GM12878 (cell line): ENCODE results near the gene GUK1. TPM values are rescaled to one million over a fixed set of nuclear protein-coding genes. Genes with fewer than 3 reads are reported as not detected.

Experiments
- ATAC-seq: fragments of 200-7000 bp; cut with Tn5 transposase; 3 replicates; pipeline ENCODE4 v1.9.1; 2020; ENCODE audit warnings: mild to moderate bottlenecking, moderate library complexity
- BruUV-seq: library from RNA; stranded (reverse); fragments of 400-500 nt; replicated peaks from 2 replicates; lab custom pipeline; 2021; lab: Mats Ljungman, UMichigan
- CTCF ChIA-PET: fragments of 300-600 bp; sonication (Branson Sonifier 250); formaldehyde crosslinking; extraction: SDS; loops from one replicate; lab custom pipeline; 2021; ENCODE audit warnings: inconsistent platforms; lab: Yijun Ruan, JAX
- POLR2A ChIA-PET: fragments of 350-600 bp; formaldehyde crosslinking; extraction: SDS; loops from one replicate; lab custom pipeline; 2021; ENCODE audit warnings: inconsistent platforms; lab: Charles Lee
- RAD21 ChIA-PET: fragments of 300-600 bp; sonication (Branson Sonifier 250); formaldehyde crosslinking; loops from one replicate; lab custom pipeline; 2023; ENCODE audit warnings: antibody characterized with exemption; ENCODE audit not compliant: unreplicated experiment; lab: Charles Lee
- SMC1A ChIA-PET: fragments of 300-600 bp; sonication (Branson Sonifier 250); formaldehyde crosslinking; loops from one replicate; lab custom pipeline; 2023; ENCODE audit not compliant: unreplicated experiment, uncharacterized antibody; lab: Charles Lee
- DNase-seq: peaks from one replicate; pipeline ENCODE4 v3.0.0-alpha.2; 2011; ENCODE audit warnings: low read depth, low spot score
- FAIRE-seq: peaks from 3 replicates; lab custom pipeline; 2011; peaks lifted over from hg19 to GRCh38; lab: Jason Lieb, UNC
- H2AFZ ChIP-seq: 2 replicates; pipeline ENCODE4 v1.6.0; 2011; ENCODE audit warnings: low read depth, low read length, control low read depth; ENCODE audit not compliant: control insufficient read depth
- H3K27ac ChIP-seq: 2 replicates; pipeline ENCODE4 v1.5.1; 2011; ENCODE audit warnings: control low read depth; ENCODE audit not compliant: control insufficient read depth, insufficient read depth
- H3K27me3 ChIP-seq, 2 experiments: replicated peaks in 1 of 2; 2 replicates each; pipeline versions ENCODE4 v1.6.0 to v1.6.1; 2011; ENCODE audit warnings: low read length in 1 of 2; ENCODE audit not compliant: control insufficient read depth in 2 of 2, insufficient read depth in 2 of 2
- H3K36me3 ChIP-seq, 2 experiments: 2 replicates each; pipeline ENCODE4 v1.5.1; 2011; ENCODE audit warnings: low read length in 1 of 2; ENCODE audit not compliant: control insufficient read depth in 2 of 2, insufficient read depth in 2 of 2
- H3K4me1 ChIP-seq: 2 replicates; pipeline ENCODE4 v1.6.1; 2011; ENCODE audit warnings: mild to moderate bottlenecking, low read length, moderate library complexity, mixed read lengths; ENCODE audit not compliant: control insufficient read depth, insufficient read depth
- H3K4me2 ChIP-seq: 2 replicates; pipeline ENCODE4 v1.6.0; 2011; ENCODE audit warnings: control low read depth; ENCODE audit not compliant: control insufficient read depth, insufficient read depth
- H3K4me3 ChIP-seq: fragments of 200-600 bp; sonication (generic); 2 replicates; pipeline ENCODE4 v1.5.1; 2016
- H3K79me2 ChIP-seq: 2 replicates; pipeline ENCODE4 v1.6.0; 2011; ENCODE audit warnings: low read length; ENCODE audit not compliant: control insufficient read depth, insufficient read depth
- H3K9ac ChIP-seq: 2 replicates; pipeline ENCODE4 v1.8.0; 2011; ENCODE audit warnings: low read length, control low read depth, mixed read lengths; ENCODE audit not compliant: control insufficient read depth, insufficient read depth
- H3K9me3 ChIP-seq: replicated peaks from 3 replicates; pipeline ENCODE4 v1.5.1; 2011; ENCODE audit warnings: mild to moderate bottlenecking, low read length; ENCODE audit not compliant: control insufficient read depth, insufficient read depth
- H4K20me1 ChIP-seq: 2 replicates; pipeline ENCODE4 v1.6.0; 2011; ENCODE audit not compliant: control insufficient read depth, insufficient read depth
- POLR2A ChIP-seq: IDR thresholded peaks from 2 replicates; pipeline ENCODE4 v1.6.1; 2011; ENCODE audit warnings: low read depth, mild to moderate bottlenecking, low read length
- POLR2AphosphoS5 ChIP-seq: IDR thresholded peaks from 2 replicates; pipeline ENCODE4 v1.6.1; 2011; ENCODE audit warnings: mild to moderate bottlenecking, low read length, inconsistent platforms
- STAT3 ChIP-seq: IDR thresholded peaks from 2 replicates; pipeline ENCODE4 v1.6.1; 2011; ENCODE audit warnings: low read depth, low read length, improper control_type of control experiment
- WGBS: methylation state at CpG from one replicate; pipeline ENCODE4 v1.1.6; 2016; ENCODE audit warnings: low lambda C conversion rate; ENCODE audit not compliant: insufficient replicate concordance, insufficient coverage; ENCODE audit errors: missing lambda C conversion rate; 5-methylcytosine and 5-hydroxymethylcytosine counted together
- in situ Hi-C: fragments of 300-500 bp; cut with MboI; formaldehyde crosslinking; loops from 9 replicates; pipeline ENCODE4 v1.14.3; 2018; ENCODE audit warnings: mixed read lengths
- intact Hi-C: fragments of 100-400 bp; cut with micrococcal nuclease; formaldehyde crosslinking; loops from one replicate; pipeline ENCODE4 v1.14.2; 2022; ENCODE audit not compliant: unreplicated experiment
- polyA plus RNA-seq, 11 experiments: library from polyadenylated mRNA; depleted of rRNA in 4 of 11; unstranded in 6 of 11; stranded (reverse) in 5 of 11; fragments of >200 nt; fragmentation: Nextera tagmentation in 4 of 11; fragmentation: Illumina TruSeq in 1 of 11; extraction: Ambion mirVana in 4 of 11; extraction: Trizol in 1 of 11; gene quantifications; 1 replicate in 1 of 11; 2 replicates in 10 of 11; pipeline versions ENCODE4 v1.2.1 to v1.2.3, GENCODE V29; 2011 to 2016; ENCODE audit warnings: inconsistent platforms in 2 of 11, missing spikeins in 2 of 11, low read depth in 1 of 11
- total RNA-seq, 4 experiments: library from RNA; depleted of rRNA in 3 of 4; stranded (reverse); fragments of >200 nt in 3 of 4; fragmentation: Illumina TruSeq in 1 of 4; extraction: Trizol in 1 of 4; gene quantifications; 2 replicates each; pipeline versions ENCODE4 v1.2.1 to v1.2.3, GENCODE V29; 2013 to 2021
- TF ChIP-seq, protein P1 (sequence below): fragments of 450-650 bp; IDR thresholded peaks from 2 replicates; pipeline ENCODE4 v1.6.1; 2016; ENCODE audit warnings: mild to moderate bottlenecking
- TF ChIP-seq, protein P2 (sequence below): fragments of 450-650 bp; IDR thresholded peaks from 2 replicates; pipeline ENCODE4 v1.6.1; 2017; ENCODE audit warnings: mild to moderate bottlenecking, moderate library complexity

GUK1 gene
- total and polyA plus RNA-seq, 10 of the 15 experiments (the other 5 are each of a cell fraction or from before 2014, with no cell fraction given), result 6.3 to 357 (median 203) TPM

DNA sequence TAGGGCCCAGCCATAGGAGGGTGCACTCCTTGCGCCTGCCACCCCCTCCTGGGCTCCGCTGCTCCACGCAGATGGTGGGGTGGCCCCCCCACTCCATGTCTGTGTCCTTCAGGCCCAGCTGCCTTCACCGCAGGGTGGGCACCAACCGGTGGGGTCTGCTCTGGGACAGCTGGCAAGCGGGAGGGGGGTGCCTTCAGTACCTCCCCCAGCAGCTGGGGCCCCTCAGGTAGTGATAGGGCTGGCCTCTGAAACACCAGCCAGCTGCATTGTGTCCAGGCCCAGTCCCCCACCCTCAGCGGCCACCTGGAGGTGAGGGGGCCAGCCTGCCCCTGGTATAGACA lies 10.0 kb downstream of the GUK1 start:
- TF ChIP-seq POLR2AphosphoS5 (0 out of 2 replicates have a peak, but pooled peaks have one; percentile 17), STAT3 (no peak), POLR2A (peak; percentile 36)
- TF ChIP-seq, protein P1, sequence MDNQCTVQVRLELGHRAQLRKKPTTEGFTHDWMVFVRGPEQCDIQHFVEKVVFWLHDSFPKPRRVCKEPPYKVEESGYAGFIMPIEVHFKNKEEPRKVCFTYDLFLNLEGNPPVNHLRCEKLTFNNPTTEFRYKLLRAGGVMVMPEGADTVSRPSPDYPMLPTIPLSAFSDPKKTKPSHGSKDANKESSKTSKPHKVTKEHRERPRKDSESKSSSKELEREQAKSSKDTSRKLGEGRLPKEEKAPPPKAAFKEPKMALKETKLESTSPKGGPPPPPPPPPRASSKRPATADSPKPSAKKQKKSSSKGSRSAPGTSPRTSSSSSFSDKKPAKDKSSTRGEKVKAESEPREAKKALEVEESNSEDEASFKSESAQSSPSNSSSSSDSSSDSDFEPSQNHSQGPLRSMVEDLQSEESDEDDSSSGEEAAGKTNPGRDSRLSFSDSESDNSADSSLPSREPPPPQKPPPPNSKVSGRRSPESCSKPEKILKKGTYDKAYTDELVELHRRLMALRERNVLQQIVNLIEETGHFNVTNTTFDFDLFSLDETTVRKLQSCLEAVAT, result no peak
- no peak for FAIRE-seq
- no TSS peak for BruUV-seq
- WGBS, result 96% methylated on average over 7 of the region's 7 CpGs
- POLR2A ChIA-PET, result interaction anchor here (0.6 kb wide), 1 partner anchor 216 kb away, joined by 3 read pairs; no protein-coding TSS in a partner anchor
- Histone ChIP-seq H3K9ac (no peak overlapping the region), H3K4me2 (no peak overlapping the region), H2AFZ (no peak overlapping the region), H3K9me3 (no peaks in the 10 kb centered on the region), H3K4me3 (no peak overlapping the region), H3K27me3 (no peaks in the 10 kb centered on the region), H3K4me1 (no peaks in the 10 kb centered on the region), H3K36me3 (peaks cover 0 to 15% of the 10 kb centered on the region in 2 experiments; a peak in 3 of 4 replicates), H3K27ac (no peak overlapping the region), H4K20me1 (peaks cover 3% of the 10 kb centered on the region; the same call in 1 of the 2 replicates), H3K79me2 (peaks cover 9% of the 10 kb centered on the region)
- in situ Hi-C loops, result no loop called here
- no peak for DNase-seq
- CTCF ChIA-PET, result no interaction called here
- intact Hi-C loops, result no loop called here
- SMC1A ChIA-PET, result no interaction called here
- ATAC-seq, result no peak; the same call in 2 of the 3 replicates
- RAD21 ChIA-PET, result no interaction called here

DNA sequence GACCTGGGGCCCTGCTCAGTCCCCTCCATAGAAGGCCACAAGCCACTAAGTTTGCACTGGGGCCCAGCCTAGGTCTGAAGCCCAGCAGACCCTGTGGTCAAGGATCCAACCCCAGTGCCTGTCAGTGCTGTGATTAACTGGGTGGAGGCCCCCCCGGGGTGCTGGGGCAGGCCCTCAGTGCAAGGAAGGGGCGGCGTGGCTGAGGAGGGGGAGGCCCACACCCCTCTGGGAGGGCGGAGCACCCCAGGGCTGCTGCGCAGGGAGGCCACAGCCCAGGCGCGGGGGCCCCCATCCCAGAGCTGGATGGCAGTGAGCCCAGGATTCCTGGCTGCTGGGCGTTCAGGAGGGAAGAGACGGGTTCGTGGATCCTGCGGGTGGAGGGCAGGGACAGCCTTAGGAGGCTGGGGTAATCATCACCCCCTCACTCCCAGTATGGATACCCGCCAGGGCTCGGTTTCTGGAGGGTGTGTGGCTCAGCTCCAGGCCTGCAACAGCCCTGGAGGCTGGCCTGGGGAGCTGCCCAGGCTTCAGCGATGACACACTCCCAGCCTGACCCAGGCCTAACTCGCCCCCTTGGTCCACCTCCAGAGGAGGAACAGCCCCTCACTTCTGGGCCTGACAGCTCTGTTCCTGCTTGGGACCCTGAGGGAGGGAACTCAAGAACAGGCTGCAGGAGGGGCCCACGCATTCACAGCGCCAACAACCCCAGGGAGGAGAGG lies 10.5 kb downstream of the GUK1 start:
- no peak overlapping the region for H3K27ac ChIP-seq
- H3K9ac ChIP-seq, result no peak overlapping the region
- in situ Hi-C loops (no loop called here), intact Hi-C loops (no loop called here)
- ChIA-PET POLR2A (no interaction called here), RAD21 (no interaction called here), CTCF (no interaction called here), SMC1A (no interaction called here)
- no TSS peak for BruUV-seq
- FAIRE-seq (no peak), DNase-seq (no peak), ATAC-seq (peak; percentile 9)
- H3K36me3 ChIP-seq, result peaks cover 0 to 13% of the 10 kb centered on the region in 2 experiments; a peak in 3 of 4 replicates
- H2AFZ ChIP-seq, result no peak overlapping the region
- no peaks in the 10 kb centered on the region for H3K27me3 ChIP-seq
- peak; percentile 19; the same call in 1 of the 2 replicates for TF ChIP-seq POLR2AphosphoS5
- TF ChIP-seq, protein P2, sequence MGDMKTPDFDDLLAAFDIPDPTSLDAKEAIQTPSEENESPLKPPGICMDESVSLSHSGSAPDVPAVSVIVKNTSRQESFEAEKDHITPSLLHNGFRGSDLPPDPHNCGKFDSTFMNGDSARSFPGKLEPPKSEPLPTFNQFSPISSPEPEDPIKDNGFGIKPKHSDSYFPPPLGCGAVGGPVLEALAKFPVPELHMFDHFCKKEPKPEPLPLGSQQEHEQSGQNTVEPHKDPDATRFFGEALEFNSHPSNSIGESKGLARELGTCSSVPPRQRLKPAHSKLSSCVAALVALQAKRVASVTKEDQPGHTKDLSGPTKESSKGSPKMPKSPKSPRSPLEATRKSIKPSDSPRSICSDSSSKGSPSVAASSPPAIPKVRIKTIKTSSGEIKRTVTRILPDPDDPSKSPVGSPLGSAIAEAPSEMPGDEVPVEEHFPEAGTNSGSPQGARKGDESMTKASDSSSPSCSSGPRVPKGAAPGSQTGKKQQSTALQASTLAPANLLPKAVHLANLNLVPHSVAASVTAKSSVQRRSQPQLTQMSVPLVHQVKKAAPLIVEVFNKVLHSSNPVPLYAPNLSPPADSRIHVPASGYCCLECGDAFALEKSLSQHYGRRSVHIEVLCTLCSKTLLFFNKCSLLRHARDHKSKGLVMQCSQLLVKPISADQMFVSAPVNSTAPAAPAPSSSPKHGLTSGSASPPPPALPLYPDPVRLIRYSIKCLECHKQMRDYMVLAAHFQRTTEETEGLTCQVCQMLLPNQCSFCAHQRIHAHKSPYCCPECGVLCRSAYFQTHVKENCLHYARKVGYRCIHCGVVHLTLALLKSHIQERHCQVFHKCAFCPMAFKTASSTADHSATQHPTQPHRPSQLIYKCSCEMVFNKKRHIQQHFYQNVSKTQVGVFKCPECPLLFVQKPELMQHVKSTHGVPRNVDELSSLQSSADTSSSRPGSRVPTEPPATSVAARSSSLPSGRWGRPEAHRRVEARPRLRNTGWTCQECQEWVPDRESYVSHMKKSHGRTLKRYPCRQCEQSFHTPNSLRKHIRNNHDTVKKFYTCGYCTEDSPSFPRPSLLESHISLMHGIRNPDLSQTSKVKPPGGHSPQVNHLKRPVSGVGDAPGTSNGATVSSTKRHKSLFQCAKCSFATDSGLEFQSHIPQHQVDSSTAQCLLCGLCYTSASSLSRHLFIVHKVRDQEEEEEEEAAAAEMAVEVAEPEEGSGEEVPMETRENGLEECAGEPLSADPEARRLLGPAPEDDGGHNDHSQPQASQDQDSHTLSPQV, result no peak
- WGBS, result 91% methylated on average over 15 of the region's 17 CpGs
- no peak overlapping the region for H3K4me2 ChIP-seq
- H4K20me1 ChIP-seq, result no peaks in the 10 kb centered on the region; the same call in 1 of the 2 replicates
- H3K4me1 ChIP-seq, result no peaks in the 10 kb centered on the region
- H3K9me3 ChIP-seq, result no peaks in the 10 kb centered on the region
- H3K79me2 ChIP-seq, result peaks cover 4% of the 10 kb centered on the region
- H3K4me3 ChIP-seq, result no peak overlapping the region
